HepG2 (cell line): ENCODE results near the gene DUSP22. TPM values are rescaled to one million over a fixed set of nuclear protein-coding genes. Genes with fewer than 3 reads are reported as not detected.

Source experiments
- CENPX ChIP-seq: sonication (generic); formaldehyde crosslinking; IDR thresholded peaks from 2 replicates; pipeline ENCODE4 v1.9.0; 2021; ENCODE audit warnings: mild to moderate bottlenecking, missing genetic modification reagents, moderate library complexity
- DNMT3B ChIP-seq: conservative IDR thresholded peaks from 2 replicates; pipeline ENCODE4 v1.6.1; 2016; ENCODE audit warnings: missing biosample characterization, control low read depth
- FOXO1 ChIP-seq: sonication (generic); formaldehyde crosslinking; IDR thresholded peaks from 2 replicates; pipeline ENCODE4 v1.4.0; 2020; ENCODE audit warnings: missing genetic modification reagents
- GPN1 ChIP-seq: sonication (generic); formaldehyde crosslinking; IDR thresholded peaks from 2 replicates; pipeline ENCODE4 v1.5.1; 2020; ENCODE audit warnings: missing genetic modification reagents, borderline replicate concordance
- HNF4A ChIP-seq: sonication (generic); formaldehyde crosslinking; IDR thresholded peaks from 2 replicates; pipeline ENCODE4 v1.4.0; 2020; ENCODE audit warnings: missing genetic modification reagents
- KDM6A ChIP-seq: IDR thresholded peaks from 2 replicates; pipeline ENCODE4 v1.6.1; 2016; ENCODE audit warnings: low read depth
- KLF6 ChIP-seq: IDR thresholded peaks from 2 replicates; pipeline ENCODE4 v1.8.0; 2016; ENCODE audit warnings: missing biosample characterization, missing genetic modification reagents
- MED13 ChIP-seq: sonication (generic); formaldehyde crosslinking; IDR thresholded peaks from 2 replicates; pipeline ENCODE4 v1.5.0; 2020; ENCODE audit warnings: missing genetic modification reagents
- MXD1 ChIP-seq: sonication (generic); formaldehyde crosslinking; IDR thresholded peaks from 2 replicates; pipeline ENCODE4 v1.4.0; 2020; ENCODE audit warnings: mild to moderate bottlenecking, missing genetic modification reagents
- MXD3 ChIP-seq: IDR thresholded peaks from 2 replicates; pipeline ENCODE4 v1.6.1; 2016; ENCODE audit warnings: mild to moderate bottlenecking, missing biosample characterization, missing genetic modification reagents
- MYNN ChIP-seq: sonication (generic); formaldehyde crosslinking; IDR thresholded peaks from 2 replicates; pipeline ENCODE4 v1.4.0; 2020; ENCODE audit warnings: mild to moderate bottlenecking, low read depth, missing genetic modification reagents
- NONO ChIP-seq, 2 experiments: fragments of 450-650 bp in 1 of 2; sonication (generic) in 1 of 2; formaldehyde crosslinking in 1 of 2; IDR thresholded peaks in 1 of 2; conservative IDR thresholded peaks in 1 of 2; 2 replicates each; pipeline versions ENCODE4 v1.6.1 to v1.8.0; 2017 to 2022; ENCODE audit warnings: mild to moderate bottlenecking in 1 of 2, missing genetic modification reagents in 1 of 2, moderate library complexity in 1 of 2
- SMARCC2 ChIP-seq: fragments of 450-650 bp; IDR thresholded peaks from 2 replicates; pipeline ENCODE4 v1.6.1; 2017; ENCODE audit warnings: antibody characterized with exemption, mild to moderate bottlenecking
- SNAI1 ChIP-seq: sonication (generic); formaldehyde crosslinking; IDR thresholded peaks from 2 replicates; pipeline ENCODE4 v1.5.0; 2020; ENCODE audit warnings: mild to moderate bottlenecking, missing genetic modification reagents, borderline replicate concordance
- STAG1 ChIP-seq: sonication (generic); formaldehyde crosslinking; IDR thresholded peaks from 2 replicates; pipeline ENCODE4 v1.4.0; 2020; ENCODE audit warnings: missing genetic modification reagents
- THAP11 ChIP-seq: IDR thresholded peaks from 2 replicates; pipeline ENCODE4 v1.6.1; 2016; ENCODE audit warnings: missing biosample characterization, missing genetic modification reagents
- TIGD3 ChIP-seq: sonication (generic); formaldehyde crosslinking; IDR thresholded peaks from 2 replicates; pipeline ENCODE4 v1.5.1; 2020; ENCODE audit warnings: mild to moderate bottlenecking, missing genetic modification reagents, borderline replicate concordance
- TSC22D2 ChIP-seq: sonication (generic); formaldehyde crosslinking; IDR thresholded peaks from 2 replicates; pipeline ENCODE4 v1.5.1; 2020; ENCODE audit warnings: missing genetic modification reagents, mild to moderate bottlenecking, borderline replicate concordance
- ZBTB25 ChIP-seq: IDR thresholded peaks from 2 replicates; pipeline ENCODE4 v1.6.1; 2018; ENCODE audit warnings: missing genetic modification reagents
- ZBTB38 ChIP-seq: sonication (generic); formaldehyde crosslinking; IDR thresholded peaks from 2 replicates; pipeline ENCODE4 v1.5.1; 2020; ENCODE audit warnings: mild to moderate bottlenecking, missing genetic modification reagents
- ZC3H13 ChIP-seq: sonication (generic); formaldehyde crosslinking; IDR thresholded peaks from 2 replicates; pipeline ENCODE4 v1.8.1; 2023; ENCODE audit warnings: mild to moderate bottlenecking, missing genetic modification reagents, moderate library complexity
- ZFP36L2 ChIP-seq: sonication (generic); formaldehyde crosslinking; IDR thresholded peaks from 2 replicates; pipeline ENCODE4 v1.4.0; 2020; ENCODE audit warnings: missing genetic modification reagents
- ZNF124 ChIP-seq: sonication (generic); formaldehyde crosslinking; IDR thresholded peaks from 2 replicates; pipeline ENCODE4 v1.4.0; 2020; ENCODE audit warnings: missing genetic modification reagents
- ZNF292 ChIP-seq: sonication (generic); formaldehyde crosslinking; IDR thresholded peaks from 2 replicates; pipeline ENCODE4 v1.8.1; 2022; ENCODE audit warnings: mild to moderate bottlenecking, low read depth, missing genetic modification reagents, borderline replicate concordance
- ZNF839 ChIP-seq: sonication (generic); formaldehyde crosslinking; IDR thresholded peaks from 2 replicates; pipeline ENCODE4 v1.4.0; 2020; ENCODE audit warnings: missing genetic modification reagents, mild to moderate bottlenecking, borderline replicate concordance
- ZSCAN12 ChIP-seq: sonication (generic); formaldehyde crosslinking; IDR thresholded peaks from 2 replicates; pipeline ENCODE4 v1.9.0; 2021; ENCODE audit warnings: mild to moderate bottlenecking, missing genetic modification reagents
- polyA plus RNA-seq, 8 experiments: library from polyadenylated mRNA; depleted of rRNA in 3 of 8; stranded (reverse) in 7 of 8; unstranded in 1 of 8; fragments of >200 nt; fragmentation: Illumina TruSeq in 4 of 8; extraction: Trizol in 4 of 8; gene quantifications; 2 replicates each; pipeline versions ENCODE4 v1.2.1 to v1.2.3, GENCODE V29; 2011 to 2016; ENCODE audit warnings: low read depth in 4 of 8, missing spikeins in 1 of 8, mixed read lengths in 1 of 8; ENCODE audit not compliant: insufficient read depth in 1 of 8
- total RNA-seq, 5 experiments: library from RNA; depleted of rRNA; stranded (reverse); fragments of >200 nt; fragmentation: Illumina TruSeq; extraction: Trizol; gene quantifications; 2 replicates each; pipeline ENCODE4 v1.2.3, GENCODE V29; 2016; ENCODE audit warnings: low read depth in 1 of 5

The DUSP22 gene
- total and polyA plus RNA-seq, 2 of the 13 experiments (the other 11 are each of a cell fraction or from before 2014, with no cell fraction given), result 20.2 to 32.8 TPM

GRCh38 chr6:292506-293192 lies 362 bp downstream of the DUSP22 start (continued):
- peak; percentile 74; the same call in 1 of the 2 replicates for TF ChIP-seq TIGD3 (CRISPR knock-in tag)
- no peak for TF ChIP-seq ZSCAN12 (CRISPR knock-in tag)
- TF ChIP-seq THAP11 (CRISPR knock-in tag), result peak; percentile 61; the same call in 1 of the 2 replicates
- TF ChIP-seq MYNN, result no peak
- TF ChIP-seq STAG1 (CRISPR knock-in tag), result peak; percentile 16; the same call in 1 of the 2 replicates
- no peak for TF ChIP-seq ZBTB25
- no peak for TF ChIP-seq ZNF124 (CRISPR knock-in tag)
- peak; percentile 93; the same call in 1 of the 2 replicates for TF ChIP-seq ZC3H13
- TF ChIP-seq SMARCC2, result no peak
- no peak for TF ChIP-seq CENPX (CRISPR knock-in tag)
- 0 out of 2 replicates have a peak, but pooled peaks have one; percentile 35 for TF ChIP-seq ZNF292 (CRISPR knock-in tag)
- TF ChIP-seq MED13 (CRISPR knock-in tag), result peak; percentile 13; the same call in 1 of the 2 replicates
- TF ChIP-seq GPN1 (CRISPR knock-in tag), result peak; percentile 46; the same call in 1 of the 2 replicates
- peak; percentile 17; the same call in 1 of the 2 replicates for TF ChIP-seq HNF4A (CRISPR knock-in tag)
- peak; percentile 73; the same call in 1 of the 2 replicates for TF ChIP-seq SNAI1
- TF ChIP-seq ZBTB38 (CRISPR knock-in tag), result peak; percentile 77; the same call in 1 of the 2 replicates
- peak; percentile 60; the same call in 1 of the 2 replicates for TF ChIP-seq MXD1 (CRISPR knock-in tag)
- peak; percentile 84 for TF ChIP-seq ZNF839
- TF ChIP-seq KDM6A (CRISPR knock-in tag), result no peak
- TF ChIP-seq NONO (IDR thresholded peaks at IDR 0.05), result no peak
- TF ChIP-seq NONO (CRISPR knock-in tag; conservative IDR thresholded peaks at IDR 0.05), result peak; percentile 94
- 0 out of 2 replicates have a peak, but pooled peaks have one; percentile 22 for TF ChIP-seq ZFP36L2 (CRISPR knock-in tag)
- no peak; the same call in 1 of the 2 replicates for TF ChIP-seq TSC22D2 (CRISPR knock-in tag)
- peak; percentile 98 for TF ChIP-seq MXD3 (CRISPR knock-in tag)
- TF ChIP-seq KLF6 (CRISPR knock-in tag), result 0 out of 2 replicates have a peak, but pooled peaks have one; percentile 16
- TF ChIP-seq DNMT3B (CRISPR knock-in tag), result no peak
- peak; percentile 7; the same call in 1 of the 2 replicates for TF ChIP-seq FOXO1 (CRISPR knock-in tag)
